Measurements from ENCODE around the gene ATOSB. TPM values are rescaled to one million over a fixed set of nuclear protein-coding genes. Genes with fewer than 3 reads are reported as not detected.
"Not testable (repeated sequence)": the region's sequence is repeated elsewhere in the genome, so short reads cannot be mapped to it uniquely, and the experiment has no call there.

The ATOSB gene
- total and polyA plus RNA-seq, 2 experiments from 2014 or later: 2.3 to 6.1 TPM

GRCh38 chr9:35158501-35159280 is 43.0 kb upstream of the ATOSB start (continued):
- TF ChIP-seq REST (IDR thresholded peaks at IDR 0.05; ENCODE audit: unreplicated experiment) (no peak), EZH2phosphoT487 (IDR thresholded peaks at IDR 0.05; ENCODE audit: unreplicated experiment) (no peak), ETS1 (IDR thresholded peaks at IDR 0.05) (no peak), ZNF331 (CRISPR knock-in tag; IDR thresholded peaks at IDR 0.05; ENCODE audit: low read depth) (no peak), CTCF (conservative IDR thresholded peaks at IDR 0.05; ENCODE audit: low read depth in 2 of 2) (no peak), POLR2AphosphoS5 (IDR thresholded peaks at IDR 0.05; ENCODE audit: low read depth) (no peak)

GRCh38 chr9:35157836-35158235 is 42.2 kb upstream of the ATOSB start:
- H3F3A ChIP-seq (replicated peaks; ENCODE audit: low read depth); ATAC-seq; H3K27me3 ChIP-seq (ENCODE audit: insufficient read depth); H4K20me1 ChIP-seq (replicated peaks; ENCODE audit: insufficient read depth); H3K27me3 Mint-ChIP-seq (ENCODE audit: insufficient read depth, low read depth, poor library complexity); H3K4me3 ChIP-seq; H3K36me3 Mint-ChIP-seq (ENCODE audit: low read depth); H2AFZ ChIP-seq; H3K79me2 ChIP-seq (replicated peaks; ENCODE audit: insufficient read depth); H3K36me3 ChIP-seq (ENCODE audit: insufficient read depth); H3K9me3 Mint-ChIP-seq; H3K9me2 ChIP-seq (ENCODE audit: insufficient read depth): not testable (repeated sequence)
- Histone ChIP-seq H3K27ac (ENCODE audit: low read depth) (peak overlapping the region; percentile 84), H3K4me1 (ENCODE audit: insufficient read depth) (peaks cover 35% of the 10 kb centered on the region), H3K4me2 (peak overlapping the region; percentile 15)
- Mint-ChIP-seq H3K27ac (peak overlapping the region; percentile 80; the same call in 1 of the 2 replicates), H3K4me1 (peaks cover 20% of the 10 kb centered on the region), H3K4me3 (peak overlapping the region; percentile 44; the same call in 2 of the 3 replicates)
- TF ChIP-seq NANOG (IDR thresholded peaks at IDR 0.05; ENCODE audit: borderline replicate concordance): peak; percentile 39; the same call in 1 of the 2 replicates
- peak; percentile 82 for DNase-seq (ENCODE audit: low spot score)

Measured in GM23338 (cell line).